Keratinocyte (primary cell): ENCODE measurements around the gene CHRNA1.

ENCODE experiments used
- CTCF ChIP-seq, 3 experiments: IDR thresholded peaks in 1 of 3; conservative IDR thresholded peaks in 1 of 3; optimal IDR thresholded peaks in 1 of 3; 2 replicates in 2 of 3; 3 replicates in 1 of 3; pipeline versions ENCODE3 to v1.5.1; 2011; ENCODE audit warnings: low read length in 3 of 3, mild to moderate bottlenecking in 3 of 3, moderate library complexity in 2 of 3, control low read depth in 1 of 3, inconsistent platforms in 1 of 3; ENCODE audit not compliant: insufficient read depth in 2 of 3; ENCODE audit errors: extremely low read depth in 1 of 3
- EZH2 ChIP-seq: IDR thresholded peaks from one replicate; pipeline ENCODE4 v1.6.1; 2012; ENCODE audit warnings: inconsistent platforms, mild to moderate bottlenecking, low read length, moderate library complexity

DNA sequence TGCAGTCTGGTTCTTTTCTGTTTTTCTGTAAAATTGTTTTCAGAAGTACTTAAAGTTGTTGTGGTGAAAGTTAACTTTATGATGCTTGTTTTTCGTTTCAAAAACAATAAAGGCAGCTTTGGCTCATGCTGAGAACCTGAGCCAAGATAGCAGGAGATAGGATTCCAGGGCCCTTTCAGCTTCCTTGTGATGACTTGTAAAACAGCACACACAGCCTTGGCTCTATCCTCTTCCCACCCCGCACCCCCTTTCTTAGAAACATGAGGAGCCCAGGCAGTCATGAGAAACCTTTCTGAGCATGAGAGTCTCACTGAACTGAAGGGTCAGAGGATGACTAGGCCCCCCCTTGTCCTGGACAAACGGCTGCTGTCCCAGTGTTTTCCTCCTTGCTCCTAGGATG, 12.4 kb upstream of the CHRNA1 start:
- no peak for TF ChIP-seq CTCF (optimal IDR thresholded peaks at IDR 0.05 in 1 of 3, IDR thresholded peaks at IDR 0.05 in 1 of 3, conservative IDR thresholded peaks at IDR 0.05 in 1 of 3; ENCODE audit: extremely low read depth in 1 of 3, insufficient read depth in 2 of 3, low read length in 3 of 3)
- no peak for TF ChIP-seq EZH2
